Uterus (tissue), 4 donors: ENCODE results near the gene IMPDH2. TPM values are rescaled to one million over a fixed set of nuclear protein-coding genes. Genes with fewer than 3 reads are reported as not detected.

Experiments
- DNase-seq, 2 donors: peaks; one replicate each; pipeline ENCODE4 v3.0.0-alpha.2; 2019 to 2020
- H3K27ac ChIP-seq, 2 donors: fragments of 200-600 bp; sonication (generic); 1 replicate in 1 of 2; 2 replicates in 1 of 2; pipeline ENCODE4 v1.5.1; 2016 to 2018
- H3K27me3 ChIP-seq, 2 donors: fragments of 200-600 bp; sonication (generic); one replicate each; pipeline ENCODE4 v1.5.1; 2018 to 2019; ENCODE audit warnings: control low read depth in 1 of 2
- H3K36me3 ChIP-seq, 2 donors: fragments of 200-600 bp; sonication (generic); one replicate each; pipeline ENCODE4 v1.5.1; 2019; ENCODE audit warnings: control low read depth in 1 of 2
- H3K4me1 ChIP-seq, 2 donors: fragments of 200-600 bp; sonication (generic); one replicate each; pipeline ENCODE4 v1.5.1; 2018 to 2019; ENCODE audit warnings: control low read depth in 1 of 2
- H3K4me3 ChIP-seq, 2 donors: fragments of 200-600 bp; sonication (generic); 1 replicate in 1 of 2; 2 replicates in 1 of 2; pipeline ENCODE4 v1.5.1; 2018 to 2019; ENCODE audit warnings: mild to moderate bottlenecking in 1 of 2
- H3K9me3 ChIP-seq, 2 donors: fragments of 200-600 bp; sonication (generic); one replicate each; pipeline ENCODE4 v1.5.1; 2019; ENCODE audit warnings: control low read depth in 1 of 2
- POLR2A ChIP-seq, 2 donors: fragments of 450-650 bp; IDR thresholded peaks; one replicate each; pipeline ENCODE4 v1.6.1; 2016; ENCODE audit warnings: antibody characterized with exemption in 2 of 2, mild to moderate bottlenecking in 1 of 2, moderate library complexity in 1 of 2
- intact Hi-C: fragments of 100-400 bp; cut with DNase I; formaldehyde crosslinking; loops from one replicate; pipeline ENCODE4 v1.15.1; 2023; ENCODE audit warnings: low total_unique reads
- total RNA-seq, 4 donors: library from RNA; depleted of rRNA in 3 of 4; stranded (reverse); fragments of >200 nt in 3 of 4; gene quantifications; one replicate each; pipeline versions ENCODE4 v1.1.0 to v1.2.4, GENCODE V29; 2014 to 2023
- TF ChIP-seq, protein P1 (sequence below), 4 experiments: fragments of 200-600 bp in 2 of 4; fragments of 450-650 bp in 2 of 4; sonication (generic) in 2 of 4; IDR thresholded peaks; one replicate each; pipeline ENCODE4 v1.5.1; 2016 to 2019; ENCODE audit warnings: antibody characterized with exemption in 4 of 4, mild to moderate bottlenecking in 2 of 4, moderate library complexity in 1 of 4
- donor health status: DM: yes; HTN: yes; CAD: no.

Gene IMPDH2
- total RNA-seq, 4 donors from 2014 or later: 53.0 to 273 (median 163) TPM

DNA sequence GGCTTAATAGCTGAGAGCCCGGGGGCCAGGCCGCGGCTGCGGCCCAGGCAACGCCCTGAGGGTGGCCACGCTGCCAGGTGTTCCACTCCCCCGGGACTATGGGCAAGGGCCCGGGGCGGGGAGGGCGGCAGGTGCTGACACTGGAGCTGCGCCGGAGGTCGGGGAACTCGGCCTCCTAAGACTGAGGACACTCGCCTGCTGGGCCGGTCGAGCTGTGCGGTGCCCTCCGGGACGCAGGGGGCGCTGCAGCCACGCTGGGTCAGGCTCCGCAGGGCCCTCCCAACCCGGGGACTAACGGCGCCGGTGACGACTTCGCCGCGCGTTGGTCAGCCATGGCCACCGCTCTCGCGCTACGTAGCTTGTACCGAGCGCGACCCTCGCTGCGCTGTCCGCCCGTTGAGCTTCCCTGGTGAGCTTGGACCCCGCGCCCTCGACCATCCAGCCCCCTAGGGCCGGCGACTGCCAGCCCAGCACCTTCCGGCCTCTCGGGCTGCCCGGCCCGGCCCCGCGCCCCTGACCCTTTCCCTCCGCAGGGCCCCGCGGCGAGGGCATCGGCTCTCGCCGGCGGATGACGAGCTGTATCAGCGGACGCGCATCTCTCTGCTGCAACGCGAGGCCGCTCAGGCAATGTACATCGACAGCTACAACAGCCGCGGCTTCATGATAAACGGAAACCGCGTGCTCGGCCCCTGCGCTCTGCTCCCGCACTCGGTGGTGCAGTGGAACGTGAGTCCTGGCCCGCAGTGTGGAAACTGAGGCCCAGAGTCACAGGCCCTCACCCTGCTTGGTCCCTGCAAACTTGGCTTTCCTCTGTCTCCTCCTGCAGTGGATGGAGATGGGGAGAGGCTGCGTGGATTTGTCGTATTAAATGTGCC, 7.1 kb downstream of the IMPDH2 start, which contains the start of gene NDUFAF3:
NDUFAF3 (plus strand) TSS at position 309 of the 875 bp plus-strand sequence; CDS start at position 333, 24 bp downstream.
- intact Hi-C loops: no loop called here
- Histone ChIP-seq H3K9me3 (no peaks in the 10 kb centered on the region), H3K27ac (peak within 1 kb of the TSS; percentile 98 to 100), H3K4me3 (peak within 1 kb of the TSS; percentile 89 to 93), H3K36me3 (no peaks in the 10 kb centered on the region), H3K27me3 (no peaks in the 10 kb centered on the region), H3K4me1 (peaks cover 0 to 14% of the 10 kb centered on the region in 2 donors)
- DNase-seq: peak; percentile 90 to 93
- peak; percentile 53 to 90 for TF ChIP-seq POLR2A (IDR thresholded peaks at IDR 0.05)
- TF ChIP-seq, protein P1, sequence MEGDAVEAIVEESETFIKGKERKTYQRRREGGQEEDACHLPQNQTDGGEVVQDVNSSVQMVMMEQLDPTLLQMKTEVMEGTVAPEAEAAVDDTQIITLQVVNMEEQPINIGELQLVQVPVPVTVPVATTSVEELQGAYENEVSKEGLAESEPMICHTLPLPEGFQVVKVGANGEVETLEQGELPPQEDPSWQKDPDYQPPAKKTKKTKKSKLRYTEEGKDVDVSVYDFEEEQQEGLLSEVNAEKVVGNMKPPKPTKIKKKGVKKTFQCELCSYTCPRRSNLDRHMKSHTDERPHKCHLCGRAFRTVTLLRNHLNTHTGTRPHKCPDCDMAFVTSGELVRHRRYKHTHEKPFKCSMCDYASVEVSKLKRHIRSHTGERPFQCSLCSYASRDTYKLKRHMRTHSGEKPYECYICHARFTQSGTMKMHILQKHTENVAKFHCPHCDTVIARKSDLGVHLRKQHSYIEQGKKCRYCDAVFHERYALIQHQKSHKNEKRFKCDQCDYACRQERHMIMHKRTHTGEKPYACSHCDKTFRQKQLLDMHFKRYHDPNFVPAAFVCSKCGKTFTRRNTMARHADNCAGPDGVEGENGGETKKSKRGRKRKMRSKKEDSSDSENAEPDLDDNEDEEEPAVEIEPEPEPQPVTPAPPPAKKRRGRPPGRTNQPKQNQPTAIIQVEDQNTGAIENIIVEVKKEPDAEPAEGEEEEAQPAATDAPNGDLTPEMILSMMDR (IDR thresholded peaks at IDR 0.05): peak; percentile 98 to 99 (median 98)

- intact Hi-C loops: no loop called here
- no peaks in the 10 kb centered on the region for H3K9me3 ChIP-seq
- H3K4me1 ChIP-seq: peaks cover 0 to 14% of the 10 kb centered on the region in 2 donors
- peak; percentile 99 for DNase-seq
- no peaks in the 10 kb centered on the region for H3K27me3 ChIP-seq
- H3K36me3 ChIP-seq: no peaks in the 10 kb centered on the region
- TF ChIP-seq, protein P1 (IDR thresholded peaks at IDR 0.05): no peak
- peak; percentile 96 to 99 for TF ChIP-seq POLR2A (IDR thresholded peaks at IDR 0.05)
- H3K27ac ChIP-seq: peak overlapping the region; percentile 98 to 100
- H3K4me3 ChIP-seq: peak overlapping the region; percentile 89 to 93
These were observed 7.9 kb downstream of the IMPDH2 start for GRCh38 chr3:49021213-49021812.

DNA sequence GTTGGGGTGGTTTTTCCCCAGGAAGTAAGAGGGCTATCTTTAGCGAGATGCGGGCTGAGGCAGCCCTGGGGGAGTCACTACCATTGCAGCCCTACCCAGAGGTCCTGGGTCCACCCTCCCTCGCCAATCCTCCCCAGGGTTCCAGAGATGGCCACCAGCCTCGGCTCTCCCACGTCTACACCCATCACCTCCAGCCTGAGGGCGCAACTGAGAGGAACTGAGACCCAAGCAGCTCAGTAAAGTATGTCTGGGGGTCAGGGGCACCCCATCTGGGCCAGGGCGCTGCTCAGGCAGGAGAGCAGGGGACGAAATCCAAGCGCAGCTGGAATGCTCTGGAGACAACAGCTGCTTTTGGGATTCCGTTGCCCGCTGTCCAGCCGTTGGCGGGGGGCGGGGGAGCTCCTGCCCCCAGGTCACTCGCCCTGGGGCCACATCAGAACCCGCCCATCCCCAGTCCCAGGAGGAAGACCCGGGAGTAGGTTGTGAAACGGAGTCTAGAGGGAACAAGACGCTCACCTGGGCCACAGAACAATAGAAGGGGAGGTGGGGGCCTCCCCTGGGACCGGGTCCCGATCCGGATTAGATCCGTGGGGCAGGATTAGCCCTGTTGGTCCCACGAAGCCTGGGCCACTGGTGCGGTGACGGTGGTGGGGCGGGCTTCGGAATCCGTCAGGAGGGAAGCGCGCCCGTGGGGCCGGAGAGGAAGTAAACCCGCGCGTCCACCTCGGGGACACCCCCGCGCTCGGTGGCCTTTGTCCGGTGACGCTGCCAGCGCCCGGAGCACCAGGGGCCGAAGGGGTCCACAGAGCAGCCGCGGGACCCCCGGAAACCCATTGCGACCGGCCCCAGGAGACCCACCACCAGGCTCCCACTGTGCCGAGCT, 8.6 kb downstream of the IMPDH2 start:
- H3K27me3 ChIP-seq: no peaks in the 10 kb centered on the region
- H3K36me3 ChIP-seq: no peaks in the 10 kb centered on the region
- H3K9me3 ChIP-seq: no peaks in the 10 kb centered on the region
- H3K4me1 ChIP-seq: peaks cover 0 to 14% of the 10 kb centered on the region in 2 donors
- peak in 1 of 2 donors; percentile 51 for DNase-seq
- peak overlapping the region; percentile 98 to 100 for H3K27ac ChIP-seq
- intact Hi-C loops: no loop called here
- TF ChIP-seq POLR2A (IDR thresholded peaks at IDR 0.05): no peak
- TF ChIP-seq, protein P1 (IDR thresholded peaks at IDR 0.05): no peak
- H3K4me3 ChIP-seq: peak overlapping the region; percentile 89 to 93

- Histone ChIP-seq H3K4me3 (peak overlapping the region; percentile 89 to 93), H3K4me1 (peaks cover 0 to 14% of the 10 kb centered on the region in 2 donors)
- intact Hi-C loops: no loop called here
These were observed 9.3 kb downstream of the IMPDH2 start for GRCh38 chr3:49019941-49020329.

More at GRCh38 chr3:49019941-49020329, 9.3 kb downstream of the IMPDH2 start:
- Histone ChIP-seq H3K36me3 (no peaks in the 10 kb centered on the region), H3K9me3 (no peaks in the 10 kb centered on the region), H3K27ac (peak overlapping the region; percentile 98 to 100), H3K27me3 (no peaks in the 10 kb centered on the region)
- no peak for DNase-seq
- no peak for TF ChIP-seq POLR2A (IDR thresholded peaks at IDR 0.05)
- TF ChIP-seq, protein P1 (IDR thresholded peaks at IDR 0.05): no peak
